Astrocyte (in vitro differentiated cells and primary cell): ENCODE results near the gene C19orf12. TPM values are rescaled to one million over a fixed set of nuclear protein-coding genes. Genes with fewer than 3 reads are reported as not detected.

ENCODE experiments used
- DNase-seq: peaks from one replicate; pipeline ENCODE4 v3.0.0-alpha.2; 2010; ENCODE audit warnings: low read depth
- FAIRE-seq: peaks from 2 replicates; lab custom pipeline; 2011; peaks lifted over from hg19 to GRCh38; lab: Jason Lieb, UNC
- H2AFZ ChIP-seq: 2 replicates; pipeline ENCODE4 v1.6.0; 2012; ENCODE audit warnings: low read depth, low read length, inconsistent platforms
- H3K27ac ChIP-seq: 2 replicates; pipeline ENCODE4 v1.5.1; 2011; ENCODE audit warnings: low read depth, low read length, inconsistent platforms
- H3K27me3 ChIP-seq: 2 replicates; pipeline ENCODE4 v1.6.0; 2011; ENCODE audit warnings: low read length, inconsistent platforms; ENCODE audit not compliant: insufficient read depth
- H3K36me3 ChIP-seq: 2 replicates; pipeline ENCODE4 v1.5.1; 2011; ENCODE audit warnings: low read length, inconsistent platforms; ENCODE audit not compliant: insufficient read depth
- H3K4me1 ChIP-seq: 2 replicates; pipeline ENCODE4 v1.5.1; 2011; ENCODE audit warnings: low read length, inconsistent platforms; ENCODE audit not compliant: insufficient read depth
- H3K4me2 ChIP-seq: 2 replicates; pipeline ENCODE4 v1.6.0; 2012; ENCODE audit warnings: low read length, inconsistent platforms
- H3K4me3 ChIP-seq: 2 replicates; pipeline ENCODE4 v1.5.1; 2011; ENCODE audit warnings: low read depth, mild to moderate bottlenecking, low read length, inconsistent platforms; ENCODE audit not compliant: insufficient read depth
- H3K79me2 ChIP-seq: 2 replicates; pipeline ENCODE4 v1.6.0; 2012; ENCODE audit warnings: mild to moderate bottlenecking, low read length, inconsistent platforms; ENCODE audit not compliant: insufficient read depth
- H3K9ac ChIP-seq: 2 replicates; pipeline ENCODE4 v1.6.0; 2012; ENCODE audit warnings: mild to moderate bottlenecking, low read length, inconsistent platforms
- H3K9me3 ChIP-seq: 2 replicates; pipeline ENCODE4 v1.5.1; 2012; ENCODE audit warnings: low read depth, mild to moderate bottlenecking, low read length, inconsistent platforms; ENCODE audit not compliant: insufficient read depth
- H4K20me1 ChIP-seq: 2 replicates; pipeline ENCODE4 v1.6.0; 2012; ENCODE audit warnings: low read length, inconsistent platforms; ENCODE audit not compliant: insufficient read depth
- H3K27ac Mint-ChIP-seq: one replicate; pipeline ENCODE4 v1.8.0; 2021; ENCODE audit warnings: mild to moderate bottlenecking, mixed read lengths; ENCODE audit not compliant: unreplicated experiment
- H3K27me3 Mint-ChIP-seq: one replicate; pipeline ENCODE4 v1.8.0; 2021; ENCODE audit warnings: low read depth, mixed read lengths; ENCODE audit not compliant: unreplicated experiment
- H3K36me3 Mint-ChIP-seq: one replicate; pipeline ENCODE4 v1.8.0; 2021; ENCODE audit warnings: low read depth, mixed read lengths; ENCODE audit not compliant: unreplicated experiment
- H3K4me1 Mint-ChIP-seq: one replicate; pipeline ENCODE4 v1.8.0; 2021; ENCODE audit warnings: low read depth, mixed read lengths; ENCODE audit not compliant: unreplicated experiment
- H3K4me3 Mint-ChIP-seq: one replicate; pipeline ENCODE4 v1.8.0; 2021; ENCODE audit warnings: mild to moderate bottlenecking, moderate library complexity, mixed read lengths; ENCODE audit not compliant: unreplicated experiment
- H3K9me3 Mint-ChIP-seq: one replicate; pipeline ENCODE4 v1.8.0; 2021; ENCODE audit warnings: mild to moderate bottlenecking, mixed read lengths; ENCODE audit not compliant: unreplicated experiment
- EZH2 ChIP-seq: IDR thresholded peaks from 2 replicates; pipeline ENCODE4 v1.6.1; 2012; ENCODE audit warnings: mild to moderate bottlenecking, low read length, inconsistent platforms; ENCODE audit not compliant: insufficient read depth
- total RNA-seq: library from RNA; stranded (reverse); gene quantifications from 2 replicates; pipeline ENCODE4 v1.2.1, GENCODE V29; 2021
- TF ChIP-seq, protein P1 (sequence below): IDR thresholded peaks from 2 replicates; pipeline ENCODE4 v1.5.1; 2011; ENCODE audit warnings: low read depth, mild to moderate bottlenecking, inconsistent platforms, low read length, moderate library complexity; ENCODE audit not compliant: insufficient read depth

The C19orf12 gene
- total RNA-seq, 1 donor from 2014 or later = 38.7 TPM

DNA sequence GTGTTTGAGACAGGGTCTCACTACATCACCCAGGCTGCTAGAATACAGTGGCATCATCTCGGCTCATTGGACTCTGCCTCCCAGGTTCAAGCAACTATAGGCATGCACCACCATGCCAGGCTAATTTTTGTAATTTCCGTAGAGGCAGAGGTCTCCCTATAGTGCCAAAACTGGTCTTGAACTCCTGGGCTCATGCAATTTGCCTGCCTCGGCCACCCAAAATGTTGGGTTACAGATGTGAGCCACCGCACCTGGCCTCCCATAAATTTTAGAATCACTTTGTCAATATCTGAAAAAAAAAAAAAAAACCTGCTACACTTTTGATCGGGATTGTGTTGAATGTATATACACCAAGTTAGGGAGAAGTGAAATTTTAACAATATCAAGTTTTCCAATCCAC lies 61.7 kb downstream of the C19orf12 start:
- Histone ChIP-seq H3K9ac (no peak overlapping the region), H3K4me3 (no peak overlapping the region), H3K79me2 (no peaks in the 10 kb centered on the region), H3K27ac (no peak overlapping the region), H3K27me3 (peaks cover 4% of the 10 kb centered on the region), H3K4me1 (no peaks in the 10 kb centered on the region), H4K20me1 (no peaks in the 10 kb centered on the region), H3K9me3 (no peaks in the 10 kb centered on the region), H2AFZ (no peak overlapping the region), H3K4me2 (no peak overlapping the region), H3K36me3 (no peaks in the 10 kb centered on the region)
- DNase-seq (no peak), FAIRE-seq (no peak)
- TF ChIP-seq EZH2 = no peak
- TF ChIP-seq, protein P1, sequence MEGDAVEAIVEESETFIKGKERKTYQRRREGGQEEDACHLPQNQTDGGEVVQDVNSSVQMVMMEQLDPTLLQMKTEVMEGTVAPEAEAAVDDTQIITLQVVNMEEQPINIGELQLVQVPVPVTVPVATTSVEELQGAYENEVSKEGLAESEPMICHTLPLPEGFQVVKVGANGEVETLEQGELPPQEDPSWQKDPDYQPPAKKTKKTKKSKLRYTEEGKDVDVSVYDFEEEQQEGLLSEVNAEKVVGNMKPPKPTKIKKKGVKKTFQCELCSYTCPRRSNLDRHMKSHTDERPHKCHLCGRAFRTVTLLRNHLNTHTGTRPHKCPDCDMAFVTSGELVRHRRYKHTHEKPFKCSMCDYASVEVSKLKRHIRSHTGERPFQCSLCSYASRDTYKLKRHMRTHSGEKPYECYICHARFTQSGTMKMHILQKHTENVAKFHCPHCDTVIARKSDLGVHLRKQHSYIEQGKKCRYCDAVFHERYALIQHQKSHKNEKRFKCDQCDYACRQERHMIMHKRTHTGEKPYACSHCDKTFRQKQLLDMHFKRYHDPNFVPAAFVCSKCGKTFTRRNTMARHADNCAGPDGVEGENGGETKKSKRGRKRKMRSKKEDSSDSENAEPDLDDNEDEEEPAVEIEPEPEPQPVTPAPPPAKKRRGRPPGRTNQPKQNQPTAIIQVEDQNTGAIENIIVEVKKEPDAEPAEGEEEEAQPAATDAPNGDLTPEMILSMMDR = no peak
- Mint-ChIP-seq H3K9me3 (peaks cover 9% of the 10 kb centered on the region), H3K27ac (no peak overlapping the region), H3K4me1 (peaks cover under 1% of the 10 kb centered on the region), H3K27me3 (peaks cover 3% of the 10 kb centered on the region), H3K36me3 (peaks cover 2% of the 10 kb centered on the region), H3K4me3 (no peak overlapping the region)

DNA sequence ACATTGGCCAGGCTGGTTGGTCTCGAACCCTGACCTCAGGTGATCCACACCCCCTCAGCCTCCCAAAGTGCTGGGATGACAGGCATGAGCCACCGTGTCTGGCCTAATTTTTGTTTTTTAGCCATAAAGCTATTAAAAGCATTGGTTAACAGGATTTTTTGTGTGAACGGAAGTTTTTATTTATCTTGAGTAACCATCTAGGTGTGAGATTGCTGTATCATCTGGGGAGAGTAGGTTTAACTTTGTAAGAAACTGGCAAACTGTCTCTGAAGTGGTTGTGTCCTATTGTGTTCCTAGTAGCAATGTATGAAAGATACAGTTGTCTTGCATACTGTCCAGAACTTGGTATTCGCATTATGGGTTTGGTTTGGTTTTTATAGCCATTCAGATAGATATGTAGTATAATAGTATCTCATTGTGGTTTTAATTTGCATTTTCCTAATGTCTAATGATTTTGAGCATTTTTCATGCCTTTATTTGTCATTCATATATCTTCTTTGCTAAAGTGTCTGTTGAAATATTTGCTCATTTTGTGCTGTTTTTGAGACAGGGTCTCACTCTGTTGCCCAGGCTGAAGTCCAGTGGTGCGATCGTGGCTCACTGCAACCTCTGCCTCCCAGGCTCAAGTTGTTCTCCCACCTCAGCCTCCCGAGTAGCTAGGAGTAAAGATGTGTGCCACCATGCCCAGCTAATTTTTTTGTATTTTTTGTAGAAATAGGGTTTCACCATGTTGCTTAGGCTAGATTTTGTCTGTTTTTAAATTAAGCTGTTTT lies 63.3 kb downstream of the C19orf12 start:
- Histone ChIP-seq H3K27me3 (peaks cover 4% of the 10 kb centered on the region), H2AFZ (no peak overlapping the region), H3K9ac (no peak overlapping the region), H3K36me3 (no peaks in the 10 kb centered on the region), H4K20me1 (no peaks in the 10 kb centered on the region), H3K4me2 (no peak overlapping the region), H3K4me1 (no peaks in the 10 kb centered on the region), H3K27ac (no peak overlapping the region), H3K79me2 (no peaks in the 10 kb centered on the region), H3K4me3 (no peak overlapping the region), H3K9me3 (no peaks in the 10 kb centered on the region)
- Mint-ChIP-seq H3K27ac (no peak overlapping the region), H3K27me3 (peaks cover 3% of the 10 kb centered on the region), H3K4me1 (no peaks in the 10 kb centered on the region), H3K36me3 (peaks cover 2% of the 10 kb centered on the region), H3K9me3 (peaks cover 5% of the 10 kb centered on the region), H3K4me3 (no peak overlapping the region)
- FAIRE-seq (no peak), DNase-seq (no peak)
- TF ChIP-seq, protein P1 = no peak
- TF ChIP-seq EZH2 = no peak

DNA sequence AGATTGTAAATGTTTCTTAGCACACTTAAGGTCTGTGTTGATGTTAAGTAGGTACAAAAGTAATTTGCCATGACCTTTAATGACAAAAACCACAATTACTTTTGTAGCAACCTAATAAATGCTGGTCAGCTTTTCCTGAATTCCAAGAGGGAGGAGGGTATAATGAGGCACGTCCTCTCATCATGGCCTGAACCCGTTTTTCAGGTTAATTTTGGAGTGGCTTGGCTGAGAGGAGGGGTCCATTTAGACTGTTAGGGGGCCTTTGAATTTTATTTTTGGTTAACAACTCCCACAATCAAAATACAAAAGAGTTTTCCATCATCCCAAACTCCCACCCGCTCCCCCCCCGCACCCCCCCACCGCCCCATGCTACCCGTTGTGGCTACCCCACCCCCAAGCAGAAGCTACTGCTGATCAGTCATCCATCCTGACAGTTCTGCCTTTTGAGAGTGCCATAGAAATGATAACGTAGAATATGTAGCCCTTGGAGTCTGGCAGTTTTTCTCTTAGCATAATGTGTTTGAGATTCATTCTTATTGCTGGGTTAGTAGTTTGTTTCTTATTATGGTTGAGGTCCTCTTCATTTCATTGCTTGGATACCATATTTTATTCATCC lies 64.2 kb downstream of the C19orf12 start:
- H3K4me3 Mint-ChIP-seq = no peak overlapping the region
- H3K27ac ChIP-seq = no peak overlapping the region

More for the DNA sequence above, 64.2 kb downstream of the C19orf12 start:
- no peak overlapping the region for H3K4me2 ChIP-seq
- Mint-ChIP-seq H3K36me3 (peaks cover 2% of the 10 kb centered on the region), H3K9me3 (peaks cover 5% of the 10 kb centered on the region), H3K27me3 (peaks cover 3% of the 10 kb centered on the region), H3K4me1 (peaks cover 1% of the 10 kb centered on the region), H3K27ac (no peak overlapping the region)
- DNase-seq = no peak
- no peak overlapping the region for H3K4me3 ChIP-seq
- H3K4me1 ChIP-seq = peaks cover 5% of the 10 kb centered on the region
- H3K9ac ChIP-seq = no peak overlapping the region
- no peak for TF ChIP-seq EZH2
- TF ChIP-seq, protein P1 = no peak
- H3K79me2 ChIP-seq = no peaks in the 10 kb centered on the region
- no peaks in the 10 kb centered on the region for H3K9me3 ChIP-seq
- no peaks in the 10 kb centered on the region for H4K20me1 ChIP-seq
- no peak for FAIRE-seq
- H2AFZ ChIP-seq = no peak overlapping the region
- H3K36me3 ChIP-seq = no peaks in the 10 kb centered on the region
- H3K27me3 ChIP-seq = peaks cover 4% of the 10 kb centered on the region
